ENCODE data around the gene PDIA4.

PDIA4 gene

DNA sequence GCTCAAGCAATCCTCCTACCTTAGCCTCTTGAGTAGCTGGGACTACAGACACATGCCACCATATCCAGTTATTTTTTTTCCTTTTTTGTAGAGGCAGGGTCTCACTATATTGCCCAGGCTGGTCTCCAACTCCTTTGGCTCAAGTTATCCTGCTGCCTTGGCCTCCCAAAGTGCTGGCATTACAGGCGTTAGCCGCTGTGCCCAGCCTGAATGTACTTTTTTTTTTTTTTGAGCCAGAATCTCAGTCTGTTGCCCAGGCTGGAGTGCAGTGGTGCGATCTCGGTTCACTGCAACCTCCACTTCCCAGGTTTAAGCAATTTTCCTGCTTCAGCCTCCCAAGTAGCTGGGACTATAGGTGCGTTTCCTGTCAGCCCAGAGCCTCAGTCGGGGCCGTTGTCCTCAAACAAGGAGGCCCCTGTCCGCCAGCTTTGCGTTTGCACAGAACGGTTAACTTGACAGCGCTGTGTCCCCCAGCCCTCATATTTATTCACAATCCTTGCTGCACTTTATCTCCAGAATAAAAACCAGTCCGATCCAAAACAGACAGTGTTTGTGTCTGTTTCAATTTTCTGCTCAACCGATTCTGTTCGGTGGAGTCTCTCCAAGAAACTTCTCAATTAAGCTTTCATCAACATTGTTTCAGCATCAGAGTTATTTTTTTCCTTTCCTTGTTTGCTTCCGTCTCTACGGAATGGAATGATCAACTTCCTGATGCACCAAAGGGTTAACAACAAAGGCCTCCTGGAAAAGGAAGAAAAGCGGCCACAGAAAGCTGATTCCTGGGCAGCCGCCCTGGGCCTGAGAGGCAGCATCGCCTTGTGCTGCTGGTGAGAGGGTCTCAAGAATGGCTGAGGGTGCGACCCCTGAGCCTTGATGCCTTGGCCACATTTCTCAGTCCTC lies 64.5 kb downstream of the PDIA4 start:
- DNase-seq = no peak

DNA sequence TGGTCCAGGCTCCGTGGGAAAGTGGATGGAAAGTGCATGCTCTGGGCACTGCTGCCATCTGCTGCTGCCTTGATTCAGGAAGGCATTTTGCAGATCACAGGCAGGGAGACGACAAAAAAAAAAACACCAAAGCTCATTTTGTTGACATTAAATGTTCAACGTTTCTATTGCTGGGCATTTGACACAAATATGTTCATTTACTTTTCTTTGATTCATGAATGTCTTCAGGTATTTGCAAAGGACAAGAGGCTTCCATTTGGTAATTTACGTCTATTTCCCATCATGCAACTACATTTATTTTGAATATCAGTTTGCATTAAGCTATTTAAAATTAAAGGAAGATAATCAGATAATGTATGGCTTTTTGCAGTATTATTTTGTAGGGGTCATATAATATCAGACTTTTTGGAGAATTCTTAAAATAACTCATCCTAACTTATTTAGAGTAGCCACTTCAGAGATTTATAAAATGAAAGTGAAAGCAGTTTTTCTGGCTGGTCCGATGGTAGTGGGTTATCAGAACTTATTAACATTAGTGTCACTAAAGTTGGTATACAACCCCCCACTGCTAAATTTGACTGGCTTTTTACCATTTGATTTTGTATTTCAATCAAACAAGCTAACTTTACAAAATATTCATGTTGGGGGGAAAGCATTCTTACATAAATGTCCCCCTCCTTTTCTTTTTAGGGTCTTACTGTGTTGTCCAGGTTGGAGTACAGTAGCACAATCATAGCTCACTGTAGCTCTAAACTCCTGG lies 65.3 kb downstream of the PDIA4 start:
- DNase-seq = peak; percentile 74

DNA sequence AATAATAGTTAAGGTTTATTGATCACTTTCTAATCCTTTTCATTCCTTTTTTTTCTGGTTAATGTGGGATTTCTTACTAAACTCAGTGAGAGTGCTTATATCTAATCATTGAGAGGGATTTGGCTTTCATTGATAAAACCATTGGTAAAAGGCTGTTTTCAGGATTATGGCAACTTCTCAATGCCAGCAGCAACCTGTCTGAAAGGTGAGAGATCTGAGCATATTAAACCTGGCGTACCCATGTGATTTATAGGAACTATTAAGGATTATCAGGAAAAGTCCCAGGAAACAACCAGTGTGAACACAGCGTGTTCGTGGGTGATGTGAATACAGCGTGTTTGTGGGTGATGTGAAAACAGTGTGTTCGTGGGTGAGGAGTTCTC lies 65.9 kb downstream of the PDIA4 start:
- DNase-seq = no peak

GRCh38 chr7:148959726-148960125 lies 68.6 kb downstream of the PDIA4 start:
- no peak for DNase-seq

DNA sequence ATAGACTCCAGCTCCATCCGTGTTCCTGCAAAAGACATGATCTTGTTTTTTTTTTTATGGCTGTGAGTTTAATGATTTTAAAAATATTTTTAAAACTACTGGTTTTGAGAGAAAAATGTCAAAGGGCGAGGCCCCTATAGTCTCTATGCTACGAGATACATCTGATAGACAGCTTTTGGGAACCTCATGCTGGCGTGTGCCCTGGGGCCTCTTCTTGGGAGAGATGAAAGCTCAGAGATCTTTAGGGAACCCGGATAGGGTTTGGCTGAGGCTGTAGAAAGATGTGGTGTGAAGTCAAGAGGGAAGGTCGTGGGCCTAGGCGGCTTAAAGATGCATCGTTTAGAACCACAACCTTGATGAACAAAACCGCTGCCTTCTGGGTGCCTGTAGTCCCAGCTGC lies 70.2 kb downstream of the PDIA4 start:
- DNase-seq = no peak

DNA sequence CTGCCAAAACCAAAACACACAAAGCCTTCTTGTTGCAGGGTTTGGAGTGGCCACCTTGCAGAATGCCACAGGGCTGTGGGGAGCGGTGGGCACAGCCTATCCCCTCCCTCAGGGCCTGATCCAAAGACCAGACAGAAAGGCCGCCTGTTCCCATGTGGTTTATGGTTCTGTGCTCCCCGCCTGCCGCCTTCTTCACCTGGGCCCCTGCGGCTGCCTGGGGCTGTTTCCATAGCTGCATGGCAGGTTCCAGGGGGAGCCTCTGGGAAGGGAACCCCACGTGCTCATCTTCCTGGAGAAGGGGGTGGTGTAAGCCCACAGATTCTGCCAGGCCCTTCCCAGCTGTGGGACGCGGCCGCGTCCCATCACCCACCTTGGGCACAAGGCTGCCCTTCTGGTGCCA lies 73.5 kb downstream of the PDIA4 start:
- no peak for DNase-seq

DNA sequence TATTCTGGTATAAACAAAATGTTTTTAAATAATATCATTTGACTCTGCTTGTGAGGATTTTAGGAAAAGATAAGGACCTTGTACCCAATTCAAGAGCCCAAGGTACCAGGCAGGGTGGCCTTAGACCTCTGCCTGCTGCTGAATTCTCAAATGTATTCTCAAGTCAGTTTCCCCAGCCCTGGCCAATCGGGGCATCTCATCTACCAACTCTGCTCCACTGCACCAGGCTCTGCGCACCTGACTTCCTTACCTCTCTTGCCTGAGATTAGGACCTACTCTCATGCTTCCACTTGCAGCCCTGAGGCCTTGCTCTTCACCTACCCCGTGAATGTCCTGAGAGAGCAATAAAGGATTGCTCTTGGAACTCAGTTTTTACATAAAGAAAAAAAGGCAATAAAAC lies 74.6 kb downstream of the PDIA4 start:
- DNase-seq = no peak

Data from activated CD4-positive, alpha-beta T cell treated with anti-CD3 and anti-CD28 coated beads, Interleukin-2, amount 50 U/mL, for 16 hours (primary cell).